HepG2 (cell line): Measurements from ENCODE around the gene ARHGDIA. TPM values are rescaled to one million over a fixed set of nuclear protein-coding genes. Genes with fewer than 3 reads are reported as not detected.

Experiments
- AGO1 ChIP-seq: fragments of 200-400 bp; formaldehyde crosslinking; IDR thresholded peaks from 2 replicates; pipeline ENCODE4 v1.6.1; 2017; ENCODE audit warnings: mild to moderate bottlenecking, low read depth, low read length, moderate library complexity; ENCODE audit not compliant: poor library complexity, severe bottlenecking
- BRCA1 ChIP-seq: sonication (generic); formaldehyde crosslinking; IDR thresholded peaks from 2 replicates; pipeline ENCODE4 v1.4.0; 2020; ENCODE audit warnings: missing genetic modification reagents
- CREB1 ChIP-seq, 2 experiments: fragments of 450-650 bp in 1 of 2; IDR thresholded peaks; 2 replicates each; pipeline ENCODE4 v1.6.1; 2016 to 2017; ENCODE audit warnings: control low read depth in 1 of 2, mild to moderate bottlenecking in 1 of 2, missing compliant biosample characterization in 1 of 2, missing genetic modification characterization in 1 of 2
- HHEX ChIP-seq: IDR thresholded peaks from 2 replicates; pipeline ENCODE4 v1.6.1; 2016; ENCODE audit warnings: control low read depth
- LCORL ChIP-seq, 2 experiments: fragments of 450-650 bp in 1 of 2; sonication (generic) in 1 of 2; formaldehyde crosslinking in 1 of 2; IDR thresholded peaks; 2 replicates each; pipeline versions ENCODE4 v1.5.0 to v1.6.1; 2017 to 2020; ENCODE audit warnings: antibody characterized with exemption in 1 of 2, missing genetic modification reagents in 1 of 2
- RXRB ChIP-seq: IDR thresholded peaks from 2 replicates; pipeline ENCODE4 v1.6.1; 2016; ENCODE audit warnings: borderline replicate concordance, missing genetic modification reagents, missing compliant biosample characterization
- SOX6 ChIP-seq, 2 experiments: fragments of 450-650 bp in 1 of 2; sonication (generic) in 1 of 2; formaldehyde crosslinking in 1 of 2; IDR thresholded peaks; 2 replicates each; pipeline versions ENCODE4 v1.4.0 to v1.6.1; 2017 to 2020; ENCODE audit warnings: antibody characterized with exemption in 1 of 2, mild to moderate bottlenecking in 1 of 2, missing genetic modification reagents in 1 of 2
- TBP ChIP-seq: sonication (generic); formaldehyde crosslinking; IDR thresholded peaks from 2 replicates; pipeline ENCODE4 v1.5.0; 2020; ENCODE audit warnings: missing genetic modification reagents
- ZBTB38 ChIP-seq: sonication (generic); formaldehyde crosslinking; IDR thresholded peaks from 2 replicates; pipeline ENCODE4 v1.5.1; 2020; ENCODE audit warnings: mild to moderate bottlenecking, missing genetic modification reagents
- ZNF20 ChIP-seq: sonication (generic); formaldehyde crosslinking; IDR thresholded peaks from 2 replicates; pipeline ENCODE4 v1.4.0; 2020; ENCODE audit warnings: mild to moderate bottlenecking, moderate library complexity, missing genetic modification reagents
- ZNF331 ChIP-seq: sonication (generic); formaldehyde crosslinking; IDR thresholded peaks from 2 replicates; pipeline ENCODE4 v1.4.0; 2020; ENCODE audit warnings: missing genetic modification reagents
- polyA plus RNA-seq, 8 experiments: library from polyadenylated mRNA; depleted of rRNA in 3 of 8; stranded (reverse) in 7 of 8; unstranded in 1 of 8; fragments of >200 nt; fragmentation: Illumina TruSeq in 4 of 8; extraction: Trizol in 4 of 8; gene quantifications; 2 replicates each; pipeline versions ENCODE4 v1.2.1 to v1.2.3, GENCODE V29; 2011 to 2016; ENCODE audit warnings: low read depth in 4 of 8, missing spikeins in 1 of 8, mixed read lengths in 1 of 8; ENCODE audit not compliant: insufficient read depth in 1 of 8
- total RNA-seq, 5 experiments: library from RNA; depleted of rRNA; stranded (reverse); fragments of >200 nt; fragmentation: Illumina TruSeq; extraction: Trizol; gene quantifications; 2 replicates each; pipeline ENCODE4 v1.2.3, GENCODE V29; 2016; ENCODE audit warnings: low read depth in 1 of 5
- TF ChIP-seq, protein P1 (sequence below): sonication (generic); formaldehyde crosslinking; IDR thresholded peaks from 2 replicates; pipeline ENCODE4 v1.8.0; 2023; ENCODE audit warnings: mild to moderate bottlenecking, missing genetic modification reagents
- TF ChIP-seq, protein P2 (sequence below): sonication (generic); formaldehyde crosslinking; IDR thresholded peaks from 2 replicates; pipeline ENCODE4 v1.4.0; 2020; ENCODE audit warnings: mild to moderate bottlenecking, low read depth, missing genetic modification reagents
- TF ChIP-seq, protein P3 (sequence below): sonication (generic); formaldehyde crosslinking; IDR thresholded peaks from 2 replicates; pipeline ENCODE4 v1.4.0; 2020; ENCODE audit warnings: missing genetic modification reagents
- TF ChIP-seq, protein P4 (sequence below): sonication (generic); formaldehyde crosslinking; IDR thresholded peaks from 2 replicates; pipeline ENCODE4 v1.5.1; 2020; ENCODE audit warnings: mild to moderate bottlenecking, missing genetic modification reagents

The ARHGDIA gene
- total and polyA plus RNA-seq, 2 of the 13 experiments (the other 11 are each of a cell fraction or from before 2014, with no cell fraction given) = 40.0 to 64.0 TPM

DNA sequence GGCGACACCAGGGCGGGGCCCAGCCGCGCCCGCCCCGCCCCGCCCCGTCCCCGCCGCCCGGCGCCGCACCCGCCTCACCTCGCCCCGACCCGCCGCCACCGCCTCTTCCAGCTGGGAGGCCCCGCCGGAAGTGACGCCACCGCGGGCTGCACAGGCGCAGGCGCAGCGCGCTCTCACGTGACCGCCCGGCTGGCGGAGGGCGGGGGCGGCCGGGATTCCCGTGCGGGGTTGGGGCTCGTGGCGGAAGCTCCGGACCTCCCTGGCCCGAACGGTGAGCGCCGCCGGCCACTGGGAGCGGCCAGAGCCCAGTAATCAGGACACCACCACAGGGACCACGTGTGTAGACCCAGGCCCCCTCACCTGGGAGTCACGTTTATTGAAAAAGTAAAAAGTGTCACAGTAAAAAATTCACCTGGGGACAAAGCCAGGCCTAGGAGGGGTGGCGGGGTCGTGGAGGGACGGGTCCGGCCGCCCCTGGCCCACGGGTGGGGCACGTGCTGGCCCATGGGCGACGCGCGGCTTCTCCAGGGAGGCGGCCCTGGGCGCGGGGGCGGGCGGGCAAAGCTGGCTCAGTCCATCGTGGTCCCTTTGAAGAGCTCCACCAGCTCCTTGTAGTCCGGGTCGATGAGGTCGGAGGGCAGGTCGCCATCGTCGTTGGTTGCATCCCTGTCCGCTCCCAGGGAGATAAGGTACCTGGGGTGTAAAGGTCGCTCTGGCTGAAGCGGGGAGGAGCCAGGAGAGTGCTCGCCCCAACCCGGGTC, 37.8 kb downstream of the ARHGDIA start, which contains the start of gene MCRIP1 (continued):
- TF ChIP-seq, protein P1, sequence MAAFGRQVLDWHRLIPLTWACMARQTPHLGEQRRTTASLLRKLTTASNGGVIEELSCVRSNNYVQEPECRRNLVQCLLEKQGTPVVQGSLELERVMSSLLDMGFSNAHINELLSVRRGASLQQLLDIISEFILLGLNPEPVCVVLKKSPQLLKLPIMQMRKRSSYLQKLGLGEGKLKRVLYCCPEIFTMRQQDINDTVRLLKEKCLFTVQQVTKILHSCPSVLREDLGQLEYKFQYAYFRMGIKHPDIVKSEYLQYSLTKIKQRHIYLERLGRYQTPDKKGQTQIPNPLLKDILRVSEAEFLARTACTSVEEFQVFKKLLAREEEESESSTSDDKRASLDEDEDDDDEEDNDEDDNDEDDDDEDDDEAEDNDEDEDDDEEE (CRISPR knock-in tag) = no peak
- TF ChIP-seq CREB1 (IDR thresholded peaks at IDR 0.05) = peak; percentile 76; the same call in 1 of the 2 replicates
- no peak for TF ChIP-seq CREB1 (CRISPR knock-in tag; IDR thresholded peaks at IDR 0.05)
- TF ChIP-seq ZBTB38 (CRISPR knock-in tag) = 0 out of 2 replicates have a peak, but pooled peaks have one; percentile 29
- TF ChIP-seq, protein P2, sequence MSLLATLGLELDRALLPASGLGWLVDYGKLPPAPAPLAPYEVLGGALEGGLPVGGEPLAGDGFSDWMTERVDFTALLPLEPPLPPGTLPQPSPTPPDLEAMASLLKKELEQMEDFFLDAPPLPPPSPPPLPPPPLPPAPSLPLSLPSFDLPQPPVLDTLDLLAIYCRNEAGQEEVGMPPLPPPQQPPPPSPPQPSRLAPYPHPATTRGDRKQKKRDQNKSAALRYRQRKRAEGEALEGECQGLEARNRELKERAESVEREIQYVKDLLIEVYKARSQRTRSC (CRISPR knock-in tag) = peak; percentile 95
- TF ChIP-seq TBP = 0 out of 2 replicates have a peak, but pooled peaks have one; percentile 51
- peak; percentile 72; the same call in 1 of the 2 replicates for TF ChIP-seq BRCA1 (CRISPR knock-in tag)
- TF ChIP-seq, protein P3, sequence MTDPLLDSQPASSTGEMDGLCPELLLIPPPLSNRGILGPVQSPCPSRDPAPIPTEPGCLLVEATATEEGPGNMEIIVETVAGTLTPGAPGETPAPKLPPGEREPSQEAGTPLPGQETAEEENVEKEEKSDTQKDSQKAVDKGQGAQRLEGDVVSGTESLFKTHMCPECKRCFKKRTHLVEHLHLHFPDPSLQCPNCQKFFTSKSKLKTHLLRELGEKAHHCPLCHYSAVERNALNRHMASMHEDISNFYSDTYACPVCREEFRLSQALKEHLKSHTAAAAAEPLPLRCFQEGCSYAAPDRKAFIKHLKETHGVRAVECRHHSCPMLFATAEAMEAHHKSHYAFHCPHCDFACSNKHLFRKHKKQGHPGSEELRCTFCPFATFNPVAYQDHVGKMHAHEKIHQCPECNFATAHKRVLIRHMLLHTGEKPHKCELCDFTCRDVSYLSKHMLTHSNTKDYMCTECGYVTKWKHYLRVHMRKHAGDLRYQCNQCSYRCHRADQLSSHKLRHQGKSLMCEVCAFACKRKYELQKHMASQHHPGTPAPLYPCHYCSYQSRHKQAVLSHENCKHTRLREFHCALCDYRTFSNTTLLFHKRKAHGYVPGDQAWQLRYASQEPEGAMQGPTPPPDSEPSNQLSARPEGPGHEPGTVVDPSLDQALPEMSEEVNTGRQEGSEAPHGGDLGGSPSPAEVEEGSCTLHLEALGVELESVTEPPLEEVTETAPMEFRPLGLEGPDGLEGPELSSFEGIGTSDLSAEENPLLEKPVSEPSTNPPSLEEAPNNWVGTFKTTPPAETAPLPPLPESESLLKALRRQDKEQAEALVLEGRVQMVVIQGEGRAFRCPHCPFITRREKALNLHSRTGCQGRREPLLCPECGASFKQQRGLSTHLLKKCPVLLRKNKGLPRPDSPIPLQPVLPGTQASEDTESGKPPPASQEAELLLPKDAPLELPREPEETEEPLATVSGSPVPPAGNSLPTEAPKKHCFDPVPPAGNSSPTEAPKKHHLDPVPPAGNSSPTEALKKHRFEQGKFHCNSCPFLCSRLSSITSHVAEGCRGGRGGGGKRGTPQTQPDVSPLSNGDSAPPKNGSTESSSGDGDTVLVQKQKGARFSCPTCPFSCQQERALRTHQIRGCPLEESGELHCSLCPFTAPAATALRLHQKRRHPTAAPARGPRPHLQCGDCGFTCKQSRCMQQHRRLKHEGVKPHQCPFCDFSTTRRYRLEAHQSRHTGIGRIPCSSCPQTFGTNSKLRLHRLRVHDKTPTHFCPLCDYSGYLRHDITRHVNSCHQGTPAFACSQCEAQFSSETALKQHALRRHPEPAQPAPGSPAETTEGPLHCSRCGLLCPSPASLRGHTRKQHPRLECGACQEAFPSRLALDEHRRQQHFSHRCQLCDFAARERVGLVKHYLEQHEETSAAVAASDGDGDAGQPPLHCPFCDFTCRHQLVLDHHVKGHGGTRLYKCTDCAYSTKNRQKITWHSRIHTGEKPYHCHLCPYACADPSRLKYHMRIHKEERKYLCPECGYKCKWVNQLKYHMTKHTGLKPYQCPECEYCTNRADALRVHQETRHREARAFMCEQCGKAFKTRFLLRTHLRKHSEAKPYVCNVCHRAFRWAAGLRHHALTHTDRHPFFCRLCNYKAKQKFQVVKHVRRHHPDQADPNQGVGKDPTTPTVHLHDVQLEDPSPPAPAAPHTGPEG (CRISPR knock-in tag) = peak; percentile 93; the same call in 1 of the 2 replicates
- 0 out of 2 replicates have a peak, but pooled peaks have one; percentile 35 for TF ChIP-seq HHEX (CRISPR knock-in tag)
- peak; percentile 48 for TF ChIP-seq AGO1
- TF ChIP-seq, protein P4, sequence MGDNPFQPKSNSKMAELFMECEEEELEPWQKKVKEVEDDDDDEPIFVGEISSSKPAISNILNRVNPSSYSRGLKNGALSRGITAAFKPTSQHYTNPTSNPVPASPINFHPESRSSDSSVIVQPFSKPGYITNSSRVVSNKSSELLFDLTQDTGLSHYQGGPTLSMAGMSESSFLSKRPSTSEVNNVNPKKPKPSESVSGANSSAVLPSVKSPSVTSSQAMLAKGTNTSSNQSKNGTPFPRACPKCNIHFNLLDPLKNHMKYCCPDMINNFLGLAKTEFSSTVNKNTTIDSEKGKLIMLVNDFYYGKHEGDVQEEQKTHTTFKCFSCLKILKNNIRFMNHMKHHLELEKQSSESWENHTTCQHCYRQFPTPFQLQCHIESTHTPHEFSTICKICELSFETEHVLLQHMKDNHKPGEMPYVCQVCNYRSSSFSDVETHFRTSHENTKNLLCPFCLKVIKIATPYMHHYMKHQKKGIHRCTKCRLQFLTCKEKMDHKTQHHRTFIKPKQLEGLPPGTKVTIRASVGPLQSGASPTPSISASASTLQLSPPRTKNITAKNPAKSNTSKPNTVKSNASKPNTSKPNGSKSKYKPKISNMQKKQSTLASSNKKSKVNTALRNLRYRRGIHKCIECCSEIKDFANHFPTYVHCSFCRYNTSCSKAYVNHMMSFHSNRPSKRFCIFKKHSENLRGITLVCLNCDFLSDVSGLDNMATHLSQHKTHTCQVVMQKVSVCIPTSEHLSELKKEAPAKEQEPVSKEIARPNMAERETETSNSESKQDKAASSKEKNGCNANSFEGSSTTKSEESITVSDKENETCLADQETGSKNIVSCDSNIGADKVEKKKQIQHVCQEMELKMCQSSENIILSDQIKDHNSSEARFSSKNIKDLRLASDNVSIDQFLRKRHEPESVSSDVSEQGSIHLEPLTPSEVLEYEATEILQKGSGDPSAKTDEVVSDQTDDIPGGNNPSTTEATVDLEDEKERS = no peak
- TF ChIP-seq RXRB (CRISPR knock-in tag) = peak; percentile 61; the same call in 1 of the 2 replicates
- TF ChIP-seq ZNF331 (CRISPR knock-in tag) = peak; percentile 77
- no peak for TF ChIP-seq SOX6 (IDR thresholded peaks at IDR 0.05)
- peak; percentile 73 for TF ChIP-seq SOX6 (CRISPR knock-in tag; IDR thresholded peaks at IDR 0.05)
- 0 out of 2 replicates have a peak, but pooled peaks have one; percentile 54 for TF ChIP-seq ZNF20 (CRISPR knock-in tag)
- TF ChIP-seq LCORL (IDR thresholded peaks at IDR 0.05) = no peak
- peak; percentile 93 for TF ChIP-seq LCORL (CRISPR knock-in tag; IDR thresholded peaks at IDR 0.05)
